NCI-H748 treated with DMSO at 0.1 percent for 48 hours (cell line): ENCODE measurements around the gene CPA4.
"Not testable (repeated sequence)": the region's sequence is repeated elsewhere in the genome, so short reads cannot be mapped to it uniquely, and the experiment has no call there.

Experiments used
- DNase-seq: peaks from one replicate; lab custom pipeline; 2025; lab: John Stamatoyannopoulos, UW

CPA4 gene

DNA sequence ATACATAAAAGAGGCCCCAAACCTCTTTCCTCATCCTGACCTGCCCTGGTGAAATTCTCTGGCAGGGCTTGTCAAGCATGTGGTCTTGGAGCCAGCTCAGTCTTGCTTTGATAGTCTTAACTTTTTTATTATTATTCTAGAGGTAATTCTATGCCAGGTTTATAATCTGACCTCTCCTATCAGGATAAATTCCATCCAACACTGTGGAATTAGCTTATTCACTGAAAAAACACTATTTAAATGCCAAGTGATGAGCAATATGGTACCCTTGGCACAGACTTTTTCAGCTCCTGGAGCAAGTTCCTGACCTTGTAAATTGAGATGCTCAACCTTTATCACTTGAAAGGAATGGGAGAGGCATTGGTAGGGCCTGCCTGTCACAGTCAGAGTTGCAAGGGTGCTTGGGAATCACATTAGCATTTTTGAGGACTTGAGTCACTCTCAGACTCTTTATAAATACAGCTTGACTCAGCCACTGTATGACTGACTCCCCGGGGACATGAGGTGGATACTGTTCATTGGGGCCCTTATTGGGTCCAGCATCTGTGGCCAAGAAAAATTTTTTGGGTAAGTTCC lies at the start of gene CPA4:
CPA4 (plus strand) TSS at position 480 of the 576 bp plus-strand sequence; CDS start at position 500, 20 bp downstream.
- no peak for DNase-seq

DNA sequence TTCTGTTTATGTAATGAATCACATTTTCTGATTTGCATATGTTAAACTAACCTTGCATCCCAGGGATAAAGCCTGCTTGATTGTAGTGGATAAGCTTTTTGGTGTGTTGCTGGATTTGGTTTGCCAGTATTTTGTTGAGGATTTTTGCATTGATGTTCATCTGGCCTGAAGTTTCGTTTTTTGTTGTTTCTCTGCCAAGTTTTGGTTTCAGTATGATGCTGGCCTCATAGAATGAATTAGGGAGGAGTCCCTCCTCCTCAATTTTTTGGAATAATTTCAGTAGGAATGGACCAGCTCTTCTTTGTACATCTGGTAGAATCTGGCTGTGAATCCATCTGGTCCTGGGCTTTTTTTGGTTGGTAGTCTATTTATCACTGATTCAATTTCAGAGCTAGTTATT lies 49.5 kb upstream of the CPA4 start:
- DNase-seq, result not testable (repeated sequence)

GRCh38 chr7:130246491-130246890 lies 46.5 kb upstream of the CPA4 start:
- not testable (repeated sequence) for DNase-seq

DNA sequence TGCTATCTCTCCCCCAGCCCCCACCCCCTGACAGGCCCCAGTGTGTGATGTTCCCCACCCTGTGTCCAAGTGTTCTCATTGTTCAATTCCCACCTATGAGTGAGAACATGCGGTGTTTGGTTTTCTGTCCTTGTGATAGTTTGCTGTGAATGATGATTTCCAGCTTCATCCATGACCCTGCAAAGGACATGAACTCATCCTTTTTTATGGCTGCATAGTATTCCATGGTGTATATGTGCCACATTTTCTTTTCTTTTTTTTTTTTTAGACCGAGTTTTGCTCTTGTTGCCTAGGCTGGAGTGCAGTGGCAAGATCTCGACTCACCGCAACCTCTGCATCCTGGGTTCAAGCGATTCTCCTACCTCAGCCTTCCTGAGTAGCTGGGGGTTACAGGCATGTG lies 44.1 kb upstream of the CPA4 start:
- DNase-seq, result not testable (repeated sequence)

GRCh38 chr7:130249626-130250025 lies 43.3 kb upstream of the CPA4 start:
- DNase-seq, result not testable (repeated sequence)

- no peak for DNase-seq
Observed at GRCh38 chr7:130254555-130254954, 38.4 kb upstream of the CPA4 start.

- DNase-seq, result no peak
Observed at GRCh38 chr7:130256704-130257103, 36.3 kb upstream of the CPA4 start.

GRCh38 chr7:130258494-130259078 lies 34.4 kb upstream of the CPA4 start:
- DNase-seq, result no peak

GRCh38 chr7:130262448-130262847 lies 30.5 kb upstream of the CPA4 start:
- no peak for DNase-seq

GRCh38 chr7:130263130-130263529 lies 29.8 kb upstream of the CPA4 start:
- DNase-seq, result no peak

GRCh38 chr7:130266258-130266960 lies 26.6 kb upstream of the CPA4 start, which contains the start of gene CPA2:
TSS of gene CPA2 (plus strand) at chr7:130266863. CDS start at chr7:130266882, 19 bp downstream.
- DNase-seq, result no peak

- no peak for DNase-seq
Observed at GRCh38 chr7:130266961-130267321, 26.0 kb upstream of the CPA4 start.

DNA sequence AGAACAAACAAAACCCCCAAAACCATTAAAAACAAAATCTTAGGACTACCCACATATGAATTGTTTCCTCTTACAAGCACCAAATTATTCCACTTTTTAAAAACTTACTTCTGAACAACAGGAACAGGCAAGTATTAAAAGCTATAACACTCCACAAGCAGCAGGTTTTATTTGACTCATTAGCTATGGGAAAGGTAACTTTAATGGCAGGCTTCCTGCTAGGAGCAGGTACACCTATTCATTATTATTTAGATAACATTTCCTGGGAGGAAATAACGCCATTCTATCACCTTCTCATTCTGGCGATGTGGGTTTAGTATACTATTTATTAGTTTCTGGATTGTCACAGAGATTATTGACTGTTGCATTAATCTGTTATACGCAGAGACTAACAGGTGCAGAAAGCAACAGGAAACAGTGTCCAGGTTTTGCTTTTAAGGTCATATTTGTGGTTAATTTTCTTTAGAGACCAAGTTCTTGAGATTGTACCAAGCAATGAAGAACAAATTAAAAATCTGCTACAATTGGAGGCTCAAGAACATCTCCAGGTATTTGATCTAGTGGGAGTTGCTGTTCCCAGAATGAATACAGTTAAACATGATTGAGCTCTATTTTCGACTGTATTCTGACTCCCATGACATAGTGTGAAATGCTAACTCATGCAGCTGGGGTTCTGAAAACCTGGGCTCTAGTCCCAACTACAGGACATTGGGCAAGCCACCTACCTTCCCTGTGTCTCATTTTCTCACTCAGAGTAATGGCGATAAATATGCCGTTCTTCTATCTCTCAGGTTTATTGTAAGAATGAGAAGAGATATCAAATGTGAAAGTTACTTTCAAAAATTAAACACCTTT lies 24.3 kb upstream of the CPA4 start:
- DNase-seq, result peak; percentile 22

GRCh38 chr7:130269318-130269694 lies 23.7 kb upstream of the CPA4 start:
- no peak for DNase-seq

GRCh38 chr7:130270947-130271800 lies 21.8 kb upstream of the CPA4 start:
- DNase-seq, result no peak

DNA sequence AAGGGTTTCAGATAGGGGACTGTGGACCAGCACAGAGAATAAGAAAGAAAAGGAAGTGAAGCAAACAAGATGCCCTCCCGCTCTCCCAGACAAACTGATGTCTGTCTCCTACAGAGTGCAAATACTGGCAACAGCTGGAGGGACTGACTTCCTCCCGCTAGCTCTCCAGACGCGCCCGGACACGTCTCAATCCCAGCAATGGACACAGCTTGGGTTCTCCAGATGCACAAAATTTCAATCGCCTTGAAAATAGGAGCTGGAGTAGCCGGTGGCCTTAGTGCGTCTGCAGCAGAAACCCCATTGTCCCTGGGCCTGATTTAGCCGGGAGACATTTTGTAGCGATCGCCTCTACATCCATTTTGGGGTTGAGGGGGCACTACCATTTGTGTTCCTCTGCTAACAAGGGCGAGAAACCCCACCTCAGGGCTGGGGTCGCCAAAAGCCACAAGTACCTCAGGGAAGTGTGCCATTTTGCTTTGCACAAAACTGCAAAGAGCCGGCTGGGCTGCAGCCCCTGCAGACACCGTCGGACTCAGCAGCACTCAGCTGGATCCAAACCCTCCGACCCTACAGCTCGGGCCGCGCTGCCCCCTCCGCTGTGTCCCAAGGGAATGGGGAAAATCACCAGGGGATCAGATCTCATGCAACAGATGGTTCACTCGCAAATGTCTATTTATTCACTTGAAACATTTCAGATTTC lies 20.4 kb upstream of the CPA4 start:
- peak; percentile 81 for DNase-seq

DNA sequence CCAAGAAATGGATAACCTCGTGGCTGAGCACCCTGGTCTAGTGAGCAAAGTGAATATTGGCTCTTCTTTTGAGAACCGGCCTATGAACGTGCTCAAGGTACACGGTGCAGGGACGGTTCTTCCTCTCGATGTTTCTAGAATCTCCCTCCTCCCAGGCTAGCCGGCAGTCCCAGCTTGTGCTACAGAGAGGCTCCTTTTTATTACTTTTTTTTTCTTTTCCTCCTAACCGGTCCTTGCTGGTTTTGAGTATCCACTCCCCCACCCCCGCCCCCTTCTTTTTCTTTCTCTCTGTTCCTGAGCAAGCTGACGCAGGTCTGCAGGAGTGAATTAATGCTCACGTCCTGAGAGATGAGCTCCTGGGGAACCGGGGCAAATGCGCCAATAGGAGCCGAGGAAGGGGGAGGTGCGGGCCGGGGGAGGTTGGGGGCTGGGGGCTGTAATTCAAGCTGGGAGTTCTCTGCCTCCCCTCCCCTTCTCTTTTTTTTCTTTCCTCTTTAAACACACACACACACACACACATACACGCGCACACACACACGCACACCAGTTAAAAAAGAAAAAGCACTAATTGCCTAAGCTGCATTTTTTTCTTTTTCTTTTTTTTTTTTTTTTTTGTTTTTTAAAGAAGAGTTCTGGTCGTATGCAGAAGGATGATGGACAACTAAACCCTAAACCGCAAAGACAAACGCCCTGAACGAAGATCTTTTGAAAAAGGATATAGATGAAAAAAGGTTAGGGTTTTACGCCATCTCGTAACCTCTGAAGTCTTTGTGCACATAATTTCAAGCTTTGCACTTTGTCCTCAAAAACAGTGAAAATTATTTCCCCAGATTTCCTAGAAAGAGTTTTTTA lies 19.7 kb upstream of the CPA4 start:
- peak; percentile 95 for DNase-seq

- peak; percentile 75 for DNase-seq
Observed at GRCh38 chr7:130273933-130274255, 19.1 kb upstream of the CPA4 start.

DNA sequence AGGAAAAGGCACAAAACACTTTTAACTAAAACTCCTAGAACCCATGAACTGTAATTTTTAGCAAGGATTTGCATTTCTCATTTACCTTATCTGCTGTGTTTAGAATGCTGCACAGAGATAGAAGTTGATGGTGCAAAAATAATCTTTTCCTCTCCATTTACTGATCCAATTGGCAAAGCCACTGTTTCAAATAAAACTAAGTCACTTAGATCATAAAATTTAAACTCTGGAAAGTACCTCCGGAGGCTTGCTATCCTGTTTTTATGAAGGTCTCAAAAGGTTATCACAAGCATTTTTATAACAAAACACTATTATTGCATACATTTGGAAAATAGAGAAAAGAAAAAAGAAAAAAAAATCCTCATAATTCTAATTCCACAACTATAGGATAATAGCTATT lies 18.7 kb upstream of the CPA4 start:
- no peak for DNase-seq

DNA sequence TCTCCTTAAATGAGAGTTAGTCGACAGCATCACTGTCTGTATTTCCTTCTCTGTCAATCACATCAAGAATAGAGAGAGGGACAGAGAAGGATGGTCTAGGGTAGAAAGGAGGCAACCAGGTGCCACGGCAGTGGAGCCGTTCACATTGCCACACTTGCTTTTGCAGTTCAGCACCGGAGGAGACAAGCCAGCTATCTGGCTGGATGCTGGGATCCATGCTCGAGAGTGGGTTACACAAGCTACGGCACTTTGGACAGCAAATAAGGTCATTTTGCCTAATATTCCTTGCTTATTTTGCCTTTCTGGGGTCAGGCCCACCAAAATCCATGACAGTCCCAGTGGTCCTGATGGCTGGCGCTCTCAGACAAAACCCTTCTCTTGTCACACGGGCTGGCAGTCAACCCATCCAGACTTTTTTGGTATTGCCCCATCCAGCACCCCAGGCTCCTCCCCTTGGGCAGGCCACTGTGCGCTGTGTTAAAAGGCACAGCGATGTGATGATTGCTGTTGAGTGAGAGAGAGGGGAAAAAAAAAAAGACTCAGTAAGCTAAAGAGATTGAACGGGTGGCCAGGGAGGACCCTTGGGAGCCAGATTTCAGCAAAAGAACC lies 17.9 kb upstream of the CPA4 start:
- DNase-seq, result peak; percentile 36
